WTC11 (cell line): Measurements from ENCODE around the gene LENG8.
"Not testable (repeated sequence)": the region's sequence is repeated elsewhere in the genome, so short reads cannot be mapped to it uniquely, and the experiment has no call there.

ENCODE experiments used
- ATF6 ChIP-seq: sonication (generic); formaldehyde crosslinking; IDR thresholded peaks from 2 replicates; pipeline ENCODE4 v1.8.1; 2023; ENCODE audit warnings: mild to moderate bottlenecking, missing genetic modification reagents
- CTCF ChIP-seq: fragments of 200-600 bp; IDR thresholded peaks from 2 replicates; pipeline ENCODE4 v1.8.0; 2022; ENCODE audit warnings: antibody characterized with exemption
- GABPB1 ChIP-seq: sonication (generic); formaldehyde crosslinking; IDR thresholded peaks from 2 replicates; pipeline ENCODE4 v1.8.1; 2023; ENCODE audit warnings: mild to moderate bottlenecking, missing genetic modification reagents
- JUN ChIP-seq: sonication (generic); formaldehyde crosslinking; IDR thresholded peaks from 2 replicates; pipeline ENCODE4 v1.8.0; 2023; ENCODE audit warnings: mild to moderate bottlenecking, missing genetic modification reagents
- NFATC4 ChIP-seq: fragments of 250-450 bp; sonication (Bioruptor Pico); IDR thresholded peaks from 2 replicates; pipeline ENCODE4 v1.9.0; 2021; ENCODE audit warnings: mild to moderate bottlenecking
- NFE2L1 ChIP-seq: sonication (generic); formaldehyde crosslinking; IDR thresholded peaks from 2 replicates; pipeline ENCODE4 v1.8.1; 2023; ENCODE audit warnings: missing genetic modification reagents
- NR2C2 ChIP-seq: sonication (generic); formaldehyde crosslinking; IDR thresholded peaks from 2 replicates; pipeline ENCODE4 v1.8.0; 2022; ENCODE audit warnings: mild to moderate bottlenecking, missing genetic modification reagents
- SP1 ChIP-seq: sonication (generic); formaldehyde crosslinking; conservative IDR thresholded peaks from 2 replicates; pipeline ENCODE4 v1.8.1; 2022; ENCODE audit warnings: missing genetic modification reagents
- TF ChIP-seq, protein P1 (sequence below): sonication (generic); formaldehyde crosslinking; IDR thresholded peaks from 2 replicates; pipeline ENCODE4 v1.8.0; 2023; ENCODE audit warnings: missing genetic modification reagents, mild to moderate bottlenecking, borderline replicate concordance

GRCh38 chr19:54505542-54505941 lies 56.5 kb downstream of the LENG8 start:
- TF ChIP-seq CTCF; SP1 (CRISPR knock-in tag); NR2C2 (CRISPR knock-in tag); NFATC4 (CRISPR knock-in tag); NFE2L1 (CRISPR knock-in tag); GABPB1 (CRISPR knock-in tag); JUN (CRISPR knock-in tag); ATF6 (CRISPR knock-in tag): not testable (repeated sequence)
- TF ChIP-seq, protein P1, sequence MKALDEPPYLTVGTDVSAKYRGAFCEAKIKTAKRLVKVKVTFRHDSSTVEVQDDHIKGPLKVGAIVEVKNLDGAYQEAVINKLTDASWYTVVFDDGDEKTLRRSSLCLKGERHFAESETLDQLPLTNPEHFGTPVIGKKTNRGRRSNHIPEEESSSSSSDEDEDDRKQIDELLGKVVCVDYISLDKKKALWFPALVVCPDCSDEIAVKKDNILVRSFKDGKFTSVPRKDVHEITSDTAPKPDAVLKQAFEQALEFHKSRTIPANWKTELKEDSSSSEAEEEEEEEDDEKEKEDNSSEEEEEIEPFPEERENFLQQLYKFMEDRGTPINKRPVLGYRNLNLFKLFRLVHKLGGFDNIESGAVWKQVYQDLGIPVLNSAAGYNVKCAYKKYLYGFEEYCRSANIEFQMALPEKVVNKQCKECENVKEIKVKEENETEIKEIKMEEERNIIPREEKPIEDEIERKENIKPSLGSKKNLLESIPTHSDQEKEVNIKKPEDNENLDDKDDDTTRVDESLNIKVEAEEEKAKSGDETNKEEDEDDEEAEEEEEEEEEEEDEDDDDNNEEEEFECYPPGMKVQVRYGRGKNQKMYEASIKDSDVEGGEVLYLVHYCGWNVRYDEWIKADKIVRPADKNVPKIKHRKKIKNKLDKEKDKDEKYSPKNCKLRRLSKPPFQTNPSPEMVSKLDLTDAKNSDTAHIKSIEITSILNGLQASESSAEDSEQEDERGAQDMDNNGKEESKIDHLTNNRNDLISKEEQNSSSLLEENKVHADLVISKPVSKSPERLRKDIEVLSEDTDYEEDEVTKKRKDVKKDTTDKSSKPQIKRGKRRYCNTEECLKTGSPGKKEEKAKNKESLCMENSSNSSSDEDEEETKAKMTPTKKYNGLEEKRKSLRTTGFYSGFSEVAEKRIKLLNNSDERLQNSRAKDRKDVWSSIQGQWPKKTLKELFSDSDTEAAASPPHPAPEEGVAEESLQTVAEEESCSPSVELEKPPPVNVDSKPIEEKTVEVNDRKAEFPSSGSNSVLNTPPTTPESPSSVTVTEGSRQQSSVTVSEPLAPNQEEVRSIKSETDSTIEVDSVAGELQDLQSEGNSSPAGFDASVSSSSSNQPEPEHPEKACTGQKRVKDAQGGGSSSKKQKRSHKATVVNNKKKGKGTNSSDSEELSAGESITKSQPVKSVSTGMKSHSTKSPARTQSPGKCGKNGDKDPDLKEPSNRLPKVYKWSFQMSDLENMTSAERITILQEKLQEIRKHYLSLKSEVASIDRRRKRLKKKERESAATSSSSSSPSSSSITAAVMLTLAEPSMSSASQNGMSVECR = not testable (repeated sequence)
